ENCODE measurements around the gene CTSH.

- TF ChIP-seq CTCF (conservative IDR thresholded peaks at IDR 0.05 in 1 of 2, IDR thresholded peaks at IDR 0.05 in 1 of 2; ENCODE audit: extremely low read depth in 1 of 2, insufficient read depth in 1 of 2, low read depth in 1 of 2, low read length in 2 of 2) (no peak), EZH2 (IDR thresholded peaks at IDR 0.05; ENCODE audit: borderline replicate concordance, low read length) (no peak)
These were observed 38.5 kb upstream of the CTSH start for GRCh38 chr15:78983146-78983918.

Measured in mammary epithelial cell (primary cell).